Fibroblast of villous mesenchyme (primary cell): Measurements from ENCODE around the gene PYGO1. TPM values are rescaled to one million over a fixed set of nuclear protein-coding genes. Genes with fewer than 3 reads are reported as not detected.

ENCODE experiments used
- DNase-seq: peaks from one replicate; pipeline ENCODE4 v3.0.0-alpha.2; 2010; ENCODE audit warnings: low read depth
- H3K4me3 ChIP-seq: 2 replicates; pipeline ENCODE4 v1.5.1; 2011; ENCODE audit warnings: low read depth, mild to moderate bottlenecking, low read length
- total RNA-seq: library from RNA; depleted of rRNA; stranded (reverse); fragments of >200 nt; gene quantifications from 2 replicates; pipeline ENCODE4 v1.2.3, GENCODE V29; 2012
- TF ChIP-seq, protein P1 (sequence below): IDR thresholded peaks from 2 replicates; pipeline ENCODE4 v1.5.1; 2012; ENCODE audit warnings: low read depth, mild to moderate bottlenecking, low read length; ENCODE audit not compliant: insufficient read depth

PYGO1 gene
- total RNA-seq, 1 donor = 12.5 TPM

DNA sequence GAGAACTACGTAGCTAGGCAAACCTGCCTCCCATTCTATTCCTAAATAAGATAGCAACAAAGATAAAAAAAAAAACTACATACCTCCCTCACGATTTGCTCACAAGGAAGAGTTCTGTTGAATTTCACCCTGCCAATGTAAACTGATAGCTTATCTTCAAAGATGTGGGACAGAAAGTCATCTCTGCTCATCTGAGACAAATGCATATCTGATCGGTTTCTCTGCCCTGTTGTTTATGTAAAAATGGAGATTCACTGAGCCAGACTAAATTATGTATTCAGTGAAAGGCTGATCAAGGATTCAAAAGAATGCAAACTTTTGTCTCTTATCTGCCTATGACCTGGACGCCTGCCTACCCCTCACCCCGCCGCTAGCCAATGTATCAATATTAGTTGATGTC lies 11.2 kb downstream of the PYGO1 start:
- no peak for DNase-seq
- no peak overlapping the region for H3K4me3 ChIP-seq
- TF ChIP-seq, protein P1, sequence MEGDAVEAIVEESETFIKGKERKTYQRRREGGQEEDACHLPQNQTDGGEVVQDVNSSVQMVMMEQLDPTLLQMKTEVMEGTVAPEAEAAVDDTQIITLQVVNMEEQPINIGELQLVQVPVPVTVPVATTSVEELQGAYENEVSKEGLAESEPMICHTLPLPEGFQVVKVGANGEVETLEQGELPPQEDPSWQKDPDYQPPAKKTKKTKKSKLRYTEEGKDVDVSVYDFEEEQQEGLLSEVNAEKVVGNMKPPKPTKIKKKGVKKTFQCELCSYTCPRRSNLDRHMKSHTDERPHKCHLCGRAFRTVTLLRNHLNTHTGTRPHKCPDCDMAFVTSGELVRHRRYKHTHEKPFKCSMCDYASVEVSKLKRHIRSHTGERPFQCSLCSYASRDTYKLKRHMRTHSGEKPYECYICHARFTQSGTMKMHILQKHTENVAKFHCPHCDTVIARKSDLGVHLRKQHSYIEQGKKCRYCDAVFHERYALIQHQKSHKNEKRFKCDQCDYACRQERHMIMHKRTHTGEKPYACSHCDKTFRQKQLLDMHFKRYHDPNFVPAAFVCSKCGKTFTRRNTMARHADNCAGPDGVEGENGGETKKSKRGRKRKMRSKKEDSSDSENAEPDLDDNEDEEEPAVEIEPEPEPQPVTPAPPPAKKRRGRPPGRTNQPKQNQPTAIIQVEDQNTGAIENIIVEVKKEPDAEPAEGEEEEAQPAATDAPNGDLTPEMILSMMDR = no peak

DNA sequence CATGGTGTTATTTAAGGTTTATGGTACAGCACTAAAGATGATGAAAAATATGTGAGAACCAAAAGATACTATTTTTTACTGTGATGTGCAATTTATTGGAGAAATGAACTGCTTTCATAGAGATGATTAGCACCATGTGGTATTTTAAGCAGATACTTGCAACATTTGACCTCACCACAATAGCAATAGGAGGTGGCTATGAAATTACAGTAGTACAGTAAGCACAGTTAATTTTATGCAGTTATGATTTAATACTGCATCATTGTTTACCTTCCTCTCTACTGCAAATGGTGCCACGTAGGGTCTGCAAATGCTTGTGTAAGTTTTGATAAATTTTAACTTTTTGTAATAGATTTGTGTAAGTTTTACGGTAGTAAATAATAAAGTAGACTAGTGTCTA lies 14.0 kb downstream of the PYGO1 start:
- no peak overlapping the region for H3K4me3 ChIP-seq
- DNase-seq = no peak

DNA sequence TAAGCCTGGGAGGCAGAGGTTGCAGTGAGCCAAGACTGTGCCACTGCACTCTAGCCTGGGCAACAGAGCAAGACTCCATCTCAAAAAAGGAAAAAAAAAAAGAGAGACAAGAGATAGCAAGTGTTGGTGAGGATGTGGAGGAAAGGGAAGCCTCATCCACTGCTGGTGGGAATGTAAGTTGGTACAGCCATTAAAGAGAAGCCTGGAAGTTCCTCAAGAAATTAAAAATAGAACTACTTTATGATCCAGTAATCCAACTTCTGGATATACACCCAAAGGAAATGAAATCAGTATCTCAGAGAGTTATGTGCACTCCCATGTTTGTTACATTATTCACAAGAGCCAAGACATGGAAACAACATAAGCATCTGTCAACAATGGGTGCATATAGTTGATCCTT lies 14.9 kb downstream of the PYGO1 start:
- DNase-seq = no peak
- H3K4me3 ChIP-seq = no peak overlapping the region
- TF ChIP-seq, protein P1 = no peak

More for the DNA sequence above, 14.0 kb downstream of the PYGO1 start:
- TF ChIP-seq, protein P1 = no peak

DNA sequence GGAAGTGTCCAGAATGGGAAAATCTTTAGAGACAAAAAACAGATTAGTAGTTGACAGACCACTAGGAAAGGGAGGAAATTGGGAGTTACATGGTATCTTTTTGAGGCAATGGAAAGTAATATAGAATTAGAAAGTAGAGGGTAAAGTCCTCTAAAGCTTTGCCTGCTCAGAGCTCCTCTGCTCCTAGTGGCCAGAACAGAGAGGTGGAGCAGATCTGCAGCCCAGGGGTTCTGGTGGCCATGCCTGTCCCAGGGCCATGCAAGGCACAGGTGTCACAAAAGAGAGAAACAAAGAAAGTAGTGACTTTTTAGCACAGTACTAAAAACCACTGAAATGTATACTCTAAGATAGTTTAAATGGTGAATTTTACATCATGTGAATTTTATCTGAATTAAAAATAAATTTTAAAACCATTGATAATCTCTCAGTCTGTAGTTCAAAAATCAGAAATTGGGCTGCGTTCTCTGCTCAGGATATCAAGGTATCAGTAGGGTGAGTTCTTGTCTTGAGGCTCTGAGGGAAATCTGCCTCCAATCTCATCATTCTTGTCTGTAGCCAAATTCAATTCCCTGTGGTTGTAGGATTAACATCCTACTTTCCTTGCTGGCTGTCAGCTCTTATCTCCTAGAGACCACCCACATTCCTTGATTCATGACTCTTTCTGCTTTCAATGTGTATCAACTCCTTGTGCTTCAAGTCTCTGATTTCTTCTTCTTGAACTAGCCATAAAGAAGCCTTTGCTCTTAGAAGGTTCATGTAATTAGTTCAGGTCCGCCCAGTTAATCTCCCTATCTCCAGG lies 23.6 kb downstream of the PYGO1 start:
- no peak overlapping the region for H3K4me3 ChIP-seq
- DNase-seq = no peak
- TF ChIP-seq, protein P1 = peak; percentile 27

DNA sequence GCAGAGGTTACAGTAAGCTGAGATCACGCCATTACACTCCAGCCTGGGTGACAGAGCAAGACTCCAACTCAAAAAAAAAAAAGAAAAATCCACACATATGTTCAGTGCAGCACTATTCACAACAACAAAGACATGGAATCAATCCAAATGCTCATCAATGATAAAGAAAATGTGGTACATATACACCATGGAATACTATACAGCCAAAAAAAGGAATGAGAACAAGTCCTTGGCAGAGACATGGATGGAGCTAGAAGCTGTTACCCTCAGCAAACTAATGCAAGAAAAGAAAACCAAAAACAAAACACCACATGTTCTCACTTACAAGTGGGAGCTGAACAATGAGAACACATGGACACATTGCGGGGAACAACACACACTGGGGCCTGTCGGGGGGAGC lies 25.5 kb downstream of the PYGO1 start:
- TF ChIP-seq, protein P1 = no peak
- DNase-seq = no peak
- H3K4me3 ChIP-seq = no peak overlapping the region

DNA sequence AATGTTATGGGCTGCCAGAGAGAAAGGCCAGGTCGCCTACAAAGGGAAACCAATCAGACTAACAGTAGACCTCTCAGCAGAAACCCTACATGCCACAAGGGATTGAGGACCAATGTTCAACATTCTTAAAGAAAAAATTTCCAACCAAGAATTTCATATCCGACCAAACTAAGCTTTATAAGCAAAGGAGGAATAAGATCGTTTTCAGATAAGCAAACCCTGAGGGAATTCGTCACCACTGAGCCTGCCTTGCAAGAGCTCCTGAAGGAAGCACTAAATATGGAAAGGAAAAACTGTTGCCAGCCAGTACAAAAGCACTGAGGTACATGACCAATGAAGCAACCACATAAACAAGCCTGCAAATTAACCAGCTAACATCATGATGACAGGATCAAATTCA lies 33.1 kb downstream of the PYGO1 start:
- TF ChIP-seq, protein P1 = no peak
- no peak for DNase-seq
- no peak overlapping the region for H3K4me3 ChIP-seq

DNA sequence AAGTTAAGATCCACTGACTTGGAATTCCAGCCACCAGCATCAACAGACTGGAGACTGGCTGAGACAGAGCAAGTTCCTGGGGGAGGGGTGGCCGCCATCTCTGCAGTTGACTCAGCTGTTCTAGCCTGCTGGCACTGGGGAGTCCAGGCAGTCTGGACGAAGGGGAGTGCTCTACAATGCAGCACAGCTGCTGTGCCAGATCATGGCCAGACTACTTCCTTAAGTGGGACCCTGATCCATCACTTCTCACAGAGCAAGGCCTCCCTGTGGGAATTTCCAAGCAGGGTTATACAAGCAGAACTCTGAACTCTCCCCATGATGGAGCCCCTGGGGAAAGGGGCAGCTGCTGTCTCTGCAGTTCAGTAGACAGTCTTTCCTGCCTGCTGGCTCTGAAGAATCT lies 35.2 kb downstream of the PYGO1 start:
- TF ChIP-seq, protein P1 = no peak
- H3K4me3 ChIP-seq = no peak overlapping the region
- DNase-seq = peak; percentile 49
